BE2C (cell line): Measurements from ENCODE around the gene C1orf50.

Experiments
- DNase-seq: peaks from one replicate; pipeline ENCODE4 v3.0.0-alpha.2; 2020
- H3K27me3 ChIP-seq: fragments of 250-450 bp; sonication (Bioruptor Pico); 2 replicates; pipeline ENCODE4 v1.5.1; 2020; ENCODE audit warnings: mild to moderate bottlenecking
- H3K36me3 ChIP-seq: fragments of 250-450 bp; sonication (Bioruptor Pico); 2 replicates; pipeline ENCODE4 v1.5.1; 2020; ENCODE audit warnings: mild to moderate bottlenecking
- H3K4me1 ChIP-seq: fragments of 250-450 bp; sonication (Bioruptor Pico); 2 replicates; pipeline ENCODE4 v1.5.1; 2020
- H3K4me3 ChIP-seq: 2 replicates; pipeline ENCODE4 v1.5.1; 2011; ENCODE audit warnings: low read depth, low read length
- H3K9me3 ChIP-seq: fragments of 250-450 bp; sonication (Bioruptor Pico); 2 replicates; pipeline ENCODE4 v1.5.1; 2020
- TF ChIP-seq, protein P1 (sequence below): IDR thresholded peaks from 2 replicates; pipeline ENCODE4 v1.5.1; 2012; ENCODE audit warnings: mild to moderate bottlenecking, low read depth, low read length

Gene C1orf50

DNA sequence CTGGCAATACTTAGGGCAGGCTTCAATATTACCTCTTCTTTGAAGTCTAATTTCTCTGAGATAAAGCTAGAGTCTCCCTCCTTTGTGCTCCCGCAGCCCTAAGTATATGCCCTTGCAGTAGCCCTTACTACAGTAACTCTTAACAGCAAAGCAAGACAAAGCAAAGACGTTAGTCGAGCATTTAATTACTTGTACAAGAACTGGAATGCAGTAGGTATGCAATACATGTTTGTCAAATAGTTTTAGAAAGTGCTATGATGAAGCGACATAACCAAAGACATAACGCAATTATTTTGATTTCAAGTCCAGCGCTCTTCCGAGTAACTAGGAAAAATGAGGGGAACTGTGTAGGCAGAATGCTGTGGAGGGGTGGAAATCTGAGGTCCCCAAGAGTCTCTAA lies 1.8 kb upstream of the C1orf50 start:
- TF ChIP-seq, protein P1, sequence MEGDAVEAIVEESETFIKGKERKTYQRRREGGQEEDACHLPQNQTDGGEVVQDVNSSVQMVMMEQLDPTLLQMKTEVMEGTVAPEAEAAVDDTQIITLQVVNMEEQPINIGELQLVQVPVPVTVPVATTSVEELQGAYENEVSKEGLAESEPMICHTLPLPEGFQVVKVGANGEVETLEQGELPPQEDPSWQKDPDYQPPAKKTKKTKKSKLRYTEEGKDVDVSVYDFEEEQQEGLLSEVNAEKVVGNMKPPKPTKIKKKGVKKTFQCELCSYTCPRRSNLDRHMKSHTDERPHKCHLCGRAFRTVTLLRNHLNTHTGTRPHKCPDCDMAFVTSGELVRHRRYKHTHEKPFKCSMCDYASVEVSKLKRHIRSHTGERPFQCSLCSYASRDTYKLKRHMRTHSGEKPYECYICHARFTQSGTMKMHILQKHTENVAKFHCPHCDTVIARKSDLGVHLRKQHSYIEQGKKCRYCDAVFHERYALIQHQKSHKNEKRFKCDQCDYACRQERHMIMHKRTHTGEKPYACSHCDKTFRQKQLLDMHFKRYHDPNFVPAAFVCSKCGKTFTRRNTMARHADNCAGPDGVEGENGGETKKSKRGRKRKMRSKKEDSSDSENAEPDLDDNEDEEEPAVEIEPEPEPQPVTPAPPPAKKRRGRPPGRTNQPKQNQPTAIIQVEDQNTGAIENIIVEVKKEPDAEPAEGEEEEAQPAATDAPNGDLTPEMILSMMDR: no peak
- DNase-seq: no peak
- no peaks in the 10 kb centered on the region for H3K27me3 ChIP-seq
- H3K4me3 ChIP-seq: peak overlapping the region; percentile 83
- no peaks in the 10 kb centered on the region for H3K9me3 ChIP-seq
- no peaks in the 10 kb centered on the region for H3K36me3 ChIP-seq
- no peaks in the 10 kb centered on the region for H3K4me1 ChIP-seq

DNA sequence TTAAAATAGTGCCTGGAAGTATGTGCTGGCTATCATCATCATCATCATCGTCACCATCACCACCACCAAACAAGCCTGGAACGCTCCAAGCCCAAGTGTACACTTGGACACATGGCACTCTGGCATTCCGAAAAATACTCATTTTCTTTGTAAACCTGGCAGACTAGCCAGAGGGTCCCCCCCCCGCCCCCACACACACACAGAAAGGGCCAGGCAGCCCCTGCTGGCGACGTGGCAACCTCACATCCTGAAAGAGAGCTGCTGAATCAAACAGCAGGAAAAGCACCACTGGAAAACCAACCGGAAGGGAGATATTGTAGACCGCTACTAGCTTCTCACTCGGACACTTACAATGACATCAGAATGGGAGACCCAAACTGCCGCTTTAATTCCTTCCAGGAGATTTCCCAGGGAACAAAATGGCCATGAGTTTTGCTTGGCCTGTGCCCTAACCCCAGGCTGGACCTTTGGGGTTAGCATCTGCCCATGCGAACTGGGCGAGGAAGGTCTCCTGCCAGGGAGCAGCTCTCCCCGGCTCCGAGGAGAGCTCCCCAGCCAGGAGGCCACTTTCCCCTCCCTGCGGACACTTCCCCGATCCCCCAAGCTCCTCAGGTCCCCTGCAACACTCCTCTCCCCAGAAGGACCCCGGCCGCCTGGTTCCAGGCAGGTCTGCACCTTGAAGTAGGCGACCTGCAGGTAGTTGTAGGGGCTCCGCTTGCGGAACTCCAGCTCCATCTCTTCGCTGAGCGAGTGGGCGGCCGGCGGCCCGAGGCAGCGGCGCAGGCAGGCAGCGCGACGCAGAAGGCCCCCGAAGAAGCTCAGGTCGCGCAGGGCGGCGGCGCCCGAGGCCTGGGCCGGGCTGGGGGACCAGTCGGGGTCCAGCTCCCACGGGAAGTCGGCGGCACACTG lies 963 bp upstream of the C1orf50 start:
- H3K27me3 ChIP-seq: no peaks in the 10 kb centered on the region
- no peaks in the 10 kb centered on the region for H3K9me3 ChIP-seq
- H3K36me3 ChIP-seq: no peaks in the 10 kb centered on the region
- H3K4me1 ChIP-seq: no peaks in the 10 kb centered on the region
- TF ChIP-seq, protein P1: peak; percentile 54
- H3K4me3 ChIP-seq: peak overlapping the region; percentile 83
- peak; percentile 52 for DNase-seq

DNA sequence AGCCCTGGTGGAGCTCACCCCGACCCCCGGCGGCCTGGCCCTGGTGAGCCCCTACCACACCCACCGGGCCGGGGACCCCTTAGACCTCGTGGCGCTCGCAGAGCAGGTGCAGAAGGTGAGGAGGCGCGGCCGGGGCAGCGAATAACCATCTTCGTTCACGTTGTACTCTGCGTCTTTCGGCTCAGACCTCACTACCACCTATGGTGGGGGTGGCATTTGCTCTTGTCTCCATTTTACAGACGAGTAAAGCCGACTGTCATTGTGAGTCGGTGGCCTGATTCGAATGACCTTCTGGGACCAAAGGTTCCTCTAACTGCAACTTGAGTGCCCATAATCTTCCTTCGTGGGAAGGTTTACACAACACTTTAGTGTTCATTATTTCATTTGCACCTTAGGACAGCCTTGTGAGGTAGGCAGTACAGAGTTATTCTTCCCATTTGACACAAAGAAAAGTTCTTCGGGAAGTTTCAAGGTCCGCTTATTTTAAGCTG lies 506 bp downstream of the C1orf50 start:
- TF ChIP-seq, protein P1: no peak
- DNase-seq: no peak
- H3K9me3 ChIP-seq: no peaks in the 10 kb centered on the region
- H3K36me3 ChIP-seq: no peaks in the 10 kb centered on the region
- H3K4me1 ChIP-seq: no peaks in the 10 kb centered on the region
- H3K4me3 ChIP-seq: peak overlapping the region; percentile 83
- no peaks in the 10 kb centered on the region for H3K27me3 ChIP-seq

DNA sequence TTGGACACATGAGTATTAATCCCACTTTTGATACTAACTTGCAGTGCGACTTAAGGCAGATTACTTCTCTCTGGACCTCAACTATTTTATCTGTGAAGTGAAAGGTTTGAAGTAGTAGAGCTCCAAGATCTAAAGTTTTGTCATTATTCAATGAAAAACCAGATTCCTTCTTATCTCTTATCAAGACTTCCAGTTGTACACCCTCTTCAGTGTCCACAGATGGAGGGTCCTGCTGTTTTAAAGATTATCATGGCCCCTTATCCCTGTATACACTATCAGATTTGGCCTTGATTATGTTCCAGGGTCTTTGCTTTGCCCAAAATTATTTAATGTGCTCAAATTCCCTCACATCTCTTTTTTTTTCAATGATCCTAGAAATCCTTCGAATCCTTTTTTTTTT lies 1.1 kb downstream of the C1orf50 start:
- Histone ChIP-seq H3K4me1 (no peaks in the 10 kb centered on the region), H3K9me3 (no peaks in the 10 kb centered on the region), H3K36me3 (no peaks in the 10 kb centered on the region), H3K27me3 (no peaks in the 10 kb centered on the region), H3K4me3 (peak overlapping the region; percentile 83)
- no peak for DNase-seq
- TF ChIP-seq, protein P1: no peak

DNA sequence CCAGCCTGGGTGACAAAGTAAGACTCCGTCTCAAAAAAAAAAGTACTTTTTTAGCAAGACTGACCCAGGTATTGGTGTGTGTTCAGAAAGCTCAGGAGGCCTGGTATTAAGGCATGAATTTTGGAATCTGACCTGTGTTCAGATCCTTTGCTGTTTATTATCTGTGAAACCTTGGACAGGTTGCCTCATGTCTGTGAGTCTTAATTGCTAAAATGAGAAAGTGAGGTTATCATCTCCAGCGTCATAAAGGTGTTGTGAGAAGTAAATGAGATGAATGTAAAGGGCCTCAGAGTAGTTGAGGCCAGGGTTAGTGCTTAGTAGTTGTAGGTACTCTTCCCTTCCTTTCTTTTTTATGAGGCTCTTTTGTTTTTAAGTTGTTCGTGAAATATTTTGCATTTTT lies 2.8 kb downstream of the C1orf50 start:
- no peaks in the 10 kb centered on the region for H3K36me3 ChIP-seq
- DNase-seq: no peak
- no peaks in the 10 kb centered on the region for H3K4me1 ChIP-seq
- H3K9me3 ChIP-seq: no peaks in the 10 kb centered on the region
- TF ChIP-seq, protein P1: no peak
- H3K27me3 ChIP-seq: no peaks in the 10 kb centered on the region
- no peak overlapping the region for H3K4me3 ChIP-seq

DNA sequence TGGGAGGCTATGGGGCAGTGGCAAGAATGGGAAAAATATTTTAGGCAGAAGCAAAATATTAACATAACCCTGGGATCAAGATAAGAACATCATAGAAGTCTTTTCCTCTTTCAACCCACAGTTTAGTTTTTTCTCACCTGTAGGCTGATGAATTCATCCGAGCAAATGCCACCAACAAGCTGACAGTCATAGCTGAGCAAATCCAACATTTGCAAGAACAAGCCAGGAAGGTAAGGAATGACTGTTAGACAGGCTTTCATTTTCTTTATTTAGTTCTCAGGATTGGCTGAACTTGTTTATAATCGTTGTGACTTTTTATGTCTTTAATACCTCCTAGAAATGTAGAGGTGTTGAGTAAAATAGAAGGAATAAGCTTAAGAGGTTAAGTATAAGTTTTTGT lies 6.4 kb downstream of the C1orf50 start:
- H3K27me3 ChIP-seq: no peaks in the 10 kb centered on the region
- DNase-seq: no peak
- no peaks in the 10 kb centered on the region for H3K4me1 ChIP-seq
- H3K9me3 ChIP-seq: no peaks in the 10 kb centered on the region
- TF ChIP-seq, protein P1: no peak
- H3K36me3 ChIP-seq: 0 out of 2 replicates have a peak, but pooled peaks cover 3% of the 10 kb centered on the region
- H3K4me3 ChIP-seq: no peak overlapping the region
